PC-9 (cell line): ENCODE data around the gene AHCYL2. TPM values are rescaled to one million over a fixed set of nuclear protein-coding genes. Genes with fewer than 3 reads are reported as not detected.

Source experiments
- BruUV-seq: library from RNA; stranded (reverse); fragments of 400-500 nt; replicated peaks from 2 replicates; lab custom pipeline; 2021; lab: Mats Ljungman, UMichigan
- CTCF ChIA-PET: fragments of 300-600 bp; sonication (Branson Sonifier 250); formaldehyde crosslinking; loops from one replicate; lab custom pipeline; 2022; ENCODE audit warnings: antibody characterized with exemption; lab: Charles Lee
- POLR2A ChIA-PET: fragments of 300-600 bp; sonication (Branson Sonifier 250); formaldehyde crosslinking; loops from one replicate; lab custom pipeline; 2022; ENCODE audit warnings: antibody characterized with exemption; ENCODE audit not compliant: unreplicated experiment; lab: Charles Lee
- DNase-seq, 2 experiments: peaks; one replicate each; pipeline versions ENCODE4 v3.0.0 to v3.0.0-alpha.2; 2015 to 2022; ENCODE audit warnings: mixed read lengths in 1 of 2
- H2AFZ ChIP-seq: fragments of 200-600 bp; sonication (generic); 2 replicates; pipeline ENCODE4 v1.8.1; 2017; ENCODE audit warnings: antibody characterized with exemption
- H3F3A ChIP-seq: fragments of 200-600 bp; sonication (generic); 2 replicates; pipeline ENCODE4 v1.8.1; 2017; ENCODE audit warnings: antibody characterized with exemption, mild to moderate bottlenecking, low read depth; ENCODE audit not compliant: insufficient read depth
- H3K27ac ChIP-seq: fragments of 200-600 bp; sonication (generic); 2 replicates; pipeline ENCODE4 v1.6.1; 2016; ENCODE audit warnings: mixed run types
- H3K27me3 ChIP-seq: fragments of 200-600 bp; sonication (generic); 2 replicates; pipeline ENCODE4 v1.6.1; 2016; ENCODE audit warnings: low read depth, mixed run types; ENCODE audit not compliant: insufficient read depth
- H3K36me3 ChIP-seq: fragments of 200-600 bp; sonication (generic); 2 replicates; pipeline ENCODE4 v1.6.1; 2016; ENCODE audit warnings: low read depth, mixed run types
- H3K4me1 ChIP-seq: fragments of 200-600 bp; sonication (generic); replicated peaks from 2 replicates; pipeline ENCODE4 v1.6.1; 2016; ENCODE audit warnings: mixed run types; ENCODE audit not compliant: insufficient read depth
- H3K4me2 ChIP-seq: fragments of 200-600 bp; sonication (generic); 2 replicates; pipeline ENCODE4 v1.6.1; 2017; ENCODE audit warnings: mixed run types
- H3K4me3 ChIP-seq: fragments of 200-600 bp; sonication (generic); 2 replicates; pipeline ENCODE4 v1.6.1; 2016; ENCODE audit warnings: mixed run types
- H3K79me2 ChIP-seq: fragments of 200-600 bp; sonication (generic); 2 replicates; pipeline ENCODE4 v1.6.1; 2017; ENCODE audit warnings: low read depth, mixed run types
- H3K9me2 ChIP-seq: fragments of 200-600 bp; sonication (generic); 2 replicates; pipeline ENCODE4 v1.8.1; 2017; ENCODE audit warnings: mild to moderate bottlenecking; ENCODE audit not compliant: insufficient read depth
- H3K9me3 ChIP-seq: fragments of 200-600 bp; sonication (generic); 2 replicates; pipeline ENCODE4 v1.8.1; 2016; ENCODE audit warnings: low read depth; ENCODE audit not compliant: insufficient read depth
- H4K20me1 ChIP-seq: fragments of 200-600 bp; sonication (generic); 2 replicates; pipeline ENCODE4 v1.8.1; 2017; ENCODE audit not compliant: insufficient read depth
- EZH2 ChIP-seq: fragments of 200-600 bp; sonication (generic); IDR thresholded peaks from 2 replicates; pipeline ENCODE4 v1.8.0; 2017; ENCODE audit warnings: antibody characterized with exemption, low read depth
- intact Hi-C: fragments of 100-400 bp; cut with micrococcal nuclease; formaldehyde crosslinking; loops from one replicate; pipeline ENCODE4 v1.10.0; 2022; ENCODE audit not compliant: unreplicated experiment
- total RNA-seq: library from RNA; stranded (reverse); gene quantifications from 2 replicates; pipeline ENCODE4 v1.2.3, GENCODE V29; 2021
- TF ChIP-seq, protein P1 (sequence below): fragments of 200-600 bp; sonication (generic); conservative IDR thresholded peaks from 2 replicates; pipeline ENCODE4 v1.6.1; 2017; ENCODE audit warnings: mixed run types, antibody characterized with exemption, mild to moderate bottlenecking, moderate library complexity

Gene AHCYL2
- total RNA-seq, 1 experiment from 2014 or later: 15.7 TPM

DNA sequence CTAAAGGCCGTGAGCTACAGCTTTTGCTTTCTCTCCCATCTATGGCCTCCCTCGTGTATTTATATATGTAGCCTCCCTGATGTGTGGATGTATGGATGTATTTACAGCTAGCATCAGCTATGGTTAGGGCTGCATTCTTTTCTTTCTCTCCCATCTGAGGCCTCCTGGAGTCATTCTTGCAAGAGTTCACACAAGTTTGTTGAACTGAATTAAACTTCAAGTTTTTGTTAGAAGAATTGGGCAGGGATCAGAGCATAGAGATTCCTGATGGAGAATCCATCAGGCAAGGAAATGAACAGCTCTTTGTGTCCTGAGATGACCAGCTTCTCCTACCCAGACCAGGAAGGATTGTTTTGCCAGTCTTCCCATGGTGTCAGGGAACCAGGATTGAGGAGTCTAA is 60.3 kb downstream of the AHCYL2 start:
- no peak overlapping the region for H3K27ac ChIP-seq
- no peaks in the 10 kb centered on the region for H3K27me3 ChIP-seq
- H3K4me3 ChIP-seq: no peak overlapping the region
- intact Hi-C loops: no loop called here
- H3K79me2 ChIP-seq: no peaks in the 10 kb centered on the region
- no peaks in the 10 kb centered on the region for H3F3A ChIP-seq
- CTCF ChIA-PET: interaction anchor here (0.6 to 1.1 kb wide), 2 partner anchors 83 to 116 kb away, joined by 4 to 18 read pairs; no protein-coding TSS in a partner anchor
- H3K4me2 ChIP-seq: no peak overlapping the region
- H3K9me2 ChIP-seq: no peaks in the 10 kb centered on the region
- no TSS peak for BruUV-seq
- DNase-seq: no peak
- no peaks in the 10 kb centered on the region for H3K4me1 ChIP-seq
- no peak overlapping the region for H2AFZ ChIP-seq
- no peaks in the 10 kb centered on the region for H3K9me3 ChIP-seq
- no peaks in the 10 kb centered on the region for H4K20me1 ChIP-seq
- TF ChIP-seq, protein P1, sequence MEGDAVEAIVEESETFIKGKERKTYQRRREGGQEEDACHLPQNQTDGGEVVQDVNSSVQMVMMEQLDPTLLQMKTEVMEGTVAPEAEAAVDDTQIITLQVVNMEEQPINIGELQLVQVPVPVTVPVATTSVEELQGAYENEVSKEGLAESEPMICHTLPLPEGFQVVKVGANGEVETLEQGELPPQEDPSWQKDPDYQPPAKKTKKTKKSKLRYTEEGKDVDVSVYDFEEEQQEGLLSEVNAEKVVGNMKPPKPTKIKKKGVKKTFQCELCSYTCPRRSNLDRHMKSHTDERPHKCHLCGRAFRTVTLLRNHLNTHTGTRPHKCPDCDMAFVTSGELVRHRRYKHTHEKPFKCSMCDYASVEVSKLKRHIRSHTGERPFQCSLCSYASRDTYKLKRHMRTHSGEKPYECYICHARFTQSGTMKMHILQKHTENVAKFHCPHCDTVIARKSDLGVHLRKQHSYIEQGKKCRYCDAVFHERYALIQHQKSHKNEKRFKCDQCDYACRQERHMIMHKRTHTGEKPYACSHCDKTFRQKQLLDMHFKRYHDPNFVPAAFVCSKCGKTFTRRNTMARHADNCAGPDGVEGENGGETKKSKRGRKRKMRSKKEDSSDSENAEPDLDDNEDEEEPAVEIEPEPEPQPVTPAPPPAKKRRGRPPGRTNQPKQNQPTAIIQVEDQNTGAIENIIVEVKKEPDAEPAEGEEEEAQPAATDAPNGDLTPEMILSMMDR: no peak
- TF ChIP-seq EZH2: no peak
- POLR2A ChIA-PET: no interaction called here
- no peaks in the 10 kb centered on the region for H3K36me3 ChIP-seq

- H3K36me3 ChIP-seq: no peaks in the 10 kb centered on the region
- intact Hi-C loops: no loop called here
- no peak overlapping the region for H3K4me2 ChIP-seq
- peaks cover 3% of the 10 kb centered on the region; the same call in 1 of the 2 replicates for H4K20me1 ChIP-seq
- no peaks in the 10 kb centered on the region for H3K9me2 ChIP-seq
- ChIA-PET CTCF (no interaction called here), POLR2A (interaction anchor here (0.6 kb wide), 1 partner anchor 27 kb away, joined by 6 read pairs; no protein-coding TSS in a partner anchor)
- DNase-seq: no peak
- no TSS peak for BruUV-seq
- H3K79me2 ChIP-seq: no peaks in the 10 kb centered on the region
- H3K27ac ChIP-seq: no peak overlapping the region
- H3K27me3 ChIP-seq: no peaks in the 10 kb centered on the region
- H3K4me3 ChIP-seq: no peak overlapping the region
- TF ChIP-seq, protein P1: no peak
- TF ChIP-seq EZH2: no peak
- H3F3A ChIP-seq: peaks cover 17% of the 10 kb centered on the region
- peaks cover 18% of the 10 kb centered on the region for H3K4me1 ChIP-seq
- H2AFZ ChIP-seq: no peak overlapping the region
- H3K9me3 ChIP-seq: no peaks in the 10 kb centered on the region; the same call in 1 of the 2 replicates
Measured at GRCh38 chr7:129292861-129293260, 68.0 kb downstream of the AHCYL2 start.

- H3K9me2 ChIP-seq: no peaks in the 10 kb centered on the region
- H3K27me3 ChIP-seq: no peaks in the 10 kb centered on the region
- 0 out of 2 replicates have a peak overlapping the region, but pooled peaks have one; percentile 15 for H3K4me2 ChIP-seq
- ChIA-PET CTCF (interaction anchor here (1.1 kb wide), 1 partner anchor 81 kb away, joined by 3 read pairs; no protein-coding TSS in a partner anchor), POLR2A (no interaction called here)
- no peaks in the 10 kb centered on the region for H3K79me2 ChIP-seq
- no peaks in the 10 kb centered on the region for H3K36me3 ChIP-seq
- no peaks in the 10 kb centered on the region; the same call in 1 of the 2 replicates for H3K9me3 ChIP-seq
- H2AFZ ChIP-seq: no peak overlapping the region
- peaks cover 3% of the 10 kb centered on the region; the same call in 1 of the 2 replicates for H4K20me1 ChIP-seq
- H3F3A ChIP-seq: peaks cover 17% of the 10 kb centered on the region
- intact Hi-C loops: loop anchor here (2.0 kb wide), 1 partner anchor 70 kb away; the partner anchor contains the start of gene AHCYL2
- BruUV-seq: no TSS peak
- no peak overlapping the region for H3K4me3 ChIP-seq
- TF ChIP-seq, protein P1: no peak
- TF ChIP-seq EZH2: no peak
- peak; percentile 21 to 70 for DNase-seq
- no peak overlapping the region for H3K27ac ChIP-seq
- peaks cover 18% of the 10 kb centered on the region for H3K4me1 ChIP-seq
Measured at GRCh38 chr7:129295015-129295423, 70.2 kb downstream of the AHCYL2 start.
